Heart right ventricle (tissue), 16 donors: ENCODE data around the gene TNFAIP8. TPM values are rescaled to one million over a fixed set of nuclear protein-coding genes. Genes with fewer than 3 reads are reported as not detected.

Source experiments
- ATAC-seq, 8 donors: fragments of 200-7000 bp; cut with Tn5 transposase; one replicate each; pipeline ENCODE4 v1.9.1; 2020; ENCODE audit warnings: mild to moderate bottlenecking in 8 of 8, moderate library complexity in 8 of 8, moderate number of reproducible peaks in 1 of 8
- DNase-seq, 2 donors: peaks; one replicate each; pipeline ENCODE4 v3.0.0-alpha.2; 2020
- H3K27ac ChIP-seq, 10 donors: fragments of 200-600 bp; sonication (generic) in 2 of 10; one replicate each; pipeline versions ENCODE4 v1.5.0 to v1.8.0; 2020 to 2022; ENCODE audit warnings: mild to moderate bottlenecking in 3 of 10
- H3K27me3 ChIP-seq, 7 donors: fragments of 200-600 bp; one replicate each; pipeline ENCODE4 v1.8.0; 2021 to 2022; ENCODE audit warnings: mild to moderate bottlenecking in 2 of 7
- H3K36me3 ChIP-seq, 9 donors: fragments of 200-600 bp; sonication (generic) in 1 of 9; one replicate each; pipeline versions ENCODE4 v1.5.0 to v1.8.0; 2020 to 2022; ENCODE audit warnings: mild to moderate bottlenecking in 2 of 9
- H3K4me1 ChIP-seq, 9 donors: fragments of 200-600 bp; sonication (generic) in 1 of 9; one replicate each; pipeline versions ENCODE4 v1.5.0 to v1.8.0; 2020 to 2022; ENCODE audit warnings: mild to moderate bottlenecking in 4 of 9
- H3K4me3 ChIP-seq, 10 donors: fragments of 200-600 bp; sonication (generic) in 2 of 10; one replicate each; pipeline versions ENCODE4 v1.5.0 to v1.8.0; 2020 to 2022; ENCODE audit warnings: mild to moderate bottlenecking in 7 of 10, moderate library complexity in 2 of 10
- H3K9me3 ChIP-seq, 11 donors: fragments of 200-600 bp in 10 of 11; sonication (generic) in 2 of 11; one replicate each; pipeline versions ENCODE4 v1.5.0 to v1.8.0; 2013 to 2022; ENCODE audit warnings: mild to moderate bottlenecking in 2 of 11, control low read depth in 1 of 11, moderate library complexity in 1 of 11
- CTCF ChIP-seq, 9 donors: fragments of 200-600 bp; sonication (generic) in 2 of 9; IDR thresholded peaks; one replicate each; pipeline versions ENCODE4 v1.5.0 to v1.8.0; 2021 to 2022; ENCODE audit warnings: antibody characterized with exemption in 9 of 9, mild to moderate bottlenecking in 5 of 9, moderate library complexity in 1 of 9
- WGBS, 2 donors: extraction: QIAGEN DNeasy Blood & Tissue Kit; methylation state at CpG; one replicate each; pipeline ENCODE4 v1.1.7; 2013; ENCODE audit warnings: inconsistent platforms in 1 of 2; 5-methylcytosine and 5-hydroxymethylcytosine counted together
- intact Hi-C, 10 donors: fragments of 100-400 bp; cut with DNase I; formaldehyde crosslinking; loops; one replicate each; pipeline versions ENCODE4 v1.11.1 to v1.14.2; 2022
- polyA plus RNA-seq, 2 donors: library from polyadenylated mRNA; stranded (reverse); fragments of 200-250 nt; gene quantifications; one replicate each; pipeline ENCODE4 v1.2.3, GENCODE V29; 2013
- total RNA-seq, 10 donors: library from RNA; stranded (reverse); fragmentation: NEBNext Ultra II Directional in 3 of 10; extraction: Animal tissue kit (Norgen Biotek cat#: 25700) in 3 of 10; gene quantifications; one replicate each; pipeline versions ENCODE4 v1.2.1 to v1.2.4, GENCODE V29; 2021 to 2023
- donor health status: Arrhythmogenic right ventricular cardiomyopathy.
- donor health status: ischemic (EF 13 %, LVEDD 7.1; RV severe dilation, severe dysfunction).
- donor health status: healthy with polysubstance abuse.
- donor health status: DM: no; HTN: yes; CAD: no.
- donor health status: DM: no; HTN: no; CAD: no.
- donor health status: ischemic (EF 25% LVEDD 6.9; RV normal size, moderate dysfunction).
- donor health status: ischemic (EF 25% LVEDD 5.7; RV mildly dilated, moderate dysfunction).
- donor health status: healthy.
- donor health status: DM: yes; HTN: yes; CAD: no.
- donor health status: Ischemic cardiomyopathy.
- donor health status: ischemic (EF 35%, LVEDD 5.7; RV mildly dilated, moderate dysfunction).
- donor health status: nonischemic (EF 11% LVEDD 7.7; RV severe dilation, severe dysfunction).
- donor health status: DM: yes; HTN: yes; CAD: no.
- donor health status: PGD.
- donor health status: ischemic (EF 29% LVEDD 5.4; RV normal size, mild dysfunction).
- donor health status: nonischemic (EF 23%, LVEDD 6.1; RV moderate dilation, normal function).

Gene TNFAIP8
- total and polyA plus RNA-seq, 12 donors: 3.3 to 30.8 (median 8.7) TPM

- Histone ChIP-seq H3K36me3 (no peaks in the 10 kb centered on the region), H3K9me3 (no peaks in the 10 kb centered on the region), H3K27ac (peak overlapping the region in 1 of 10 donors; percentile 22), H3K4me3 (no peak overlapping the region), H3K27me3 (no peaks in the 10 kb centered on the region), H3K4me1 (peaks cover 0 to 92% (median 17%) of the 10 kb centered on the region in 9 donors)
- 74 to 82% methylated on average over 5 of the region's 5 CpGs for WGBS, 2 donors
- no peak for TF ChIP-seq CTCF (IDR thresholded peaks at IDR 0.05)
- intact Hi-C loops: no loop called here
- ATAC-seq: no peak
- no peak for DNase-seq
These were observed 5.2 kb downstream of the TNFAIP8 start for GRCh38 chr5:119360905-119361593.

- 87 to 90% methylated on average over 2 of the region's 2 CpGs for WGBS, 2 donors
- H3K4me3 ChIP-seq: no peak overlapping the region
- H3K4me1 ChIP-seq: peaks cover 0 to 96% (median 20%) of the 10 kb centered on the region in 9 donors
- no peaks in the 10 kb centered on the region for H3K36me3 ChIP-seq
- H3K27ac ChIP-seq: peak overlapping the region in 1 of 10 donors; percentile 11
- no peak for TF ChIP-seq CTCF (IDR thresholded peaks at IDR 0.05)
- H3K27me3 ChIP-seq: no peaks in the 10 kb centered on the region
- no peak for DNase-seq
- no peaks in the 10 kb centered on the region for H3K9me3 ChIP-seq
- intact Hi-C loops: no loop called here
- ATAC-seq: no peak
These were observed 5.8 kb downstream of the TNFAIP8 start for GRCh38 chr5:119361594-119362125.

- Histone ChIP-seq H3K27ac (no peak overlapping the region), H3K27me3 (no peaks in the 10 kb centered on the region), H3K9me3 (no peaks in the 10 kb centered on the region), H3K36me3 (no peaks in the 10 kb centered on the region), H3K4me3 (no peak overlapping the region), H3K4me1 (peaks cover 0 to 96% (median 25%) of the 10 kb centered on the region in 9 donors)
- TF ChIP-seq CTCF (IDR thresholded peaks at IDR 0.05): no peak
- ATAC-seq: no peak
- intact Hi-C loops: no loop called here
- WGBS, 2 donors: 72 to 97% methylated on average over 2 of the region's 2 CpGs
- no peak for DNase-seq
These were observed 6.9 kb downstream of the TNFAIP8 start for GRCh38 chr5:119362714-119363113.

GRCh38 chr5:119363271-119363670, 7.5 kb downstream of the TNFAIP8 start:
- DNase-seq (no peak), ATAC-seq (no peak)
- Histone ChIP-seq H3K4me1 (peaks cover 0 to 96% (median 25%) of the 10 kb centered on the region in 9 donors), H3K36me3 (no peaks in the 10 kb centered on the region), H3K9me3 (no peaks in the 10 kb centered on the region), H3K27me3 (no peaks in the 10 kb centered on the region), H3K4me3 (no peak overlapping the region), H3K27ac (no peak overlapping the region)
- no peak for TF ChIP-seq CTCF (IDR thresholded peaks at IDR 0.05)
- intact Hi-C loops: no loop called here
- 73 to 78% methylated on average over 2 of the region's 2 CpGs for WGBS, 2 donors
